ENCODE results near the gene OR2F2.

Gene OR2F2

DNA sequence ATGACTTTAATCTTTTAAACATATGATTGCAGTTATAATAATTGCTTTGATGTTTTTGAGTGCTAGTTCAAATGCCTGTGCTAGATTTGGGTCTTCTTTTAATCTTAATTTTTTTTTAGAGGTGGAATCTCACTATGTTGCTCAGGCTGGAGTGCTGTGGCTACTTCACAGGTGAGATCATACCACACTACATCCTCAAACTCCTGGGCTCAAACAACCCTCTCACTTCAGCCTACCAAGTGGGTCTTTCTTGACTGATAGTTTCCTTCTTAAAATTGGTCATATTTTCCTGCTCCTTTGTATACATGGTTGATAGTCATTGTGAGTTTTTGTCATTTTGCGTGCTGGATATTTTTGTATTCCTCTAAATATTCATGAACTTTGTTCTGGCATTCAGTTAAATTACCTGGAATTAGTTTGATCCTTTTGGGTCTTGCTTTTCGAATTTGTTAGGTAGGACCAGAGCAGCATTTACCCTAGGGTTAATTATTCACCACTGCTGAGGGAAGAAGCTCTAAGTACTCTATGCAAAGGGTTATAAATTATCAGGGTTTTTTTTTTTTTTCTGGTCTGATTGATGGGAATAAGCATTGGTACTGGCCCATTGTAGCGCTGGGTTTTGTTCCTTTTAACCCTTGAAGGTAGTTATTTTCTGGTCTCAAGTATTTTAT lies 21.0 kb upstream of the OR2F2 start:
- FAIRE-seq, result no peak
- no peak for DNase-seq (ENCODE audit: low spot score)

DNA sequence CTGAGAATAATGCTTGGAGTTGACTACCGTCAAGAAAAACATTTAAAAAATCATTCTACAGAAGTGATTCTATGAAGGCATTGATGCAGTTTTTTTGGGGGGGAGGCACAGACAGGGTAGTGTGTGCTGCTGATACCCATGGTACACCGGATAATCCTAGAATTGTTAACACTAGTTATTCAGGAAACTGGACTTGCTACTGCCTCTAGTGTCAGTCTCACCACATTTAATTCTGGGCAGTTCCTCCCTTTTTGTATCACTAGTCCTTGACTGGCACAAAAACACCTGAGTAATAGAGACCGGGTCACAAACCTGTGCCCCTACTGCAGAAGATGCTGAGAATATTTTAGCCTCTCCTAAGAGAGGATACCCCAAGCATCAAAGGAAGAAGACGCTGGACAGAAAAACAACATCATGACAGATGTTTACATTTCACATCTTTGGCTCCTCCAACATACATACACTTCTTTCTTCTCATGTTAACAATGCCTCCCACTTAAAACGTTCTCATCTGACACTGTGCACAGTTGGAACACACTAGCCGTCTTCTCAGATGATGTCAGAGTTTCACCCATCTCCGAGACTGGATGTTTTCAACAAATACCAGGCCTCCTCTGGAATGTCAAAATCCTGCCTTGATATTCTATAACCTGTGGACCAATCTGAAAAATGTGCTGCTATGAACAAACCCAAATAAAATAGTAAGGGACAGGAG lies 19.9 kb upstream of the OR2F2 start:
- FAIRE-seq, result no peak
- DNase-seq (ENCODE audit: low spot score), result no peak

DNA sequence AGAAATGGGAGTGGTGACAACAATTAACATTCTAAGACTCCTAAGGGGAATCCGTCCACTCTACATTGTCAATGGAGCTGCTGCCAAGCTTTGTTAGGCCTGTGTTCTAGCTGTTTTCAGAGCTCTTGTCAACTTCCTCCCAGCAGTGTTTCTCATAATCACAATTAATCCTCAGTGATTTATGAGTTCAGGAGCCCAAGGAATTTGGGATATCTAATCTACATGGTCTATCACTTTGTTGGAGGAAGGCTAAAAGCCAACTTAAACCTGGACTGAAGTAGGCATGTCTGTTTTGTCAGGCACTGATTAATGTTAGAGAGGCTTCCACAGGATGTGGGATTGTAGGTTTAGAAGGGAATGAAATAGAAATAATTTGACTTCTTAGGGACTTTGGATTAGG lies 10.2 kb upstream of the OR2F2 start:
- FAIRE-seq (no peak), DNase-seq (ENCODE audit: low spot score) (no peak)

GRCh38 chr7:143929224-143929920 lies 5.7 kb upstream of the OR2F2 start:
- FAIRE-seq, result no peak
- no peak for DNase-seq (ENCODE audit: low spot score)

GRCh38 chr7:143931739-143932138 lies 3.3 kb upstream of the OR2F2 start:
- FAIRE-seq, result no peak
- no peak for DNase-seq (ENCODE audit: low spot score)

DNA sequence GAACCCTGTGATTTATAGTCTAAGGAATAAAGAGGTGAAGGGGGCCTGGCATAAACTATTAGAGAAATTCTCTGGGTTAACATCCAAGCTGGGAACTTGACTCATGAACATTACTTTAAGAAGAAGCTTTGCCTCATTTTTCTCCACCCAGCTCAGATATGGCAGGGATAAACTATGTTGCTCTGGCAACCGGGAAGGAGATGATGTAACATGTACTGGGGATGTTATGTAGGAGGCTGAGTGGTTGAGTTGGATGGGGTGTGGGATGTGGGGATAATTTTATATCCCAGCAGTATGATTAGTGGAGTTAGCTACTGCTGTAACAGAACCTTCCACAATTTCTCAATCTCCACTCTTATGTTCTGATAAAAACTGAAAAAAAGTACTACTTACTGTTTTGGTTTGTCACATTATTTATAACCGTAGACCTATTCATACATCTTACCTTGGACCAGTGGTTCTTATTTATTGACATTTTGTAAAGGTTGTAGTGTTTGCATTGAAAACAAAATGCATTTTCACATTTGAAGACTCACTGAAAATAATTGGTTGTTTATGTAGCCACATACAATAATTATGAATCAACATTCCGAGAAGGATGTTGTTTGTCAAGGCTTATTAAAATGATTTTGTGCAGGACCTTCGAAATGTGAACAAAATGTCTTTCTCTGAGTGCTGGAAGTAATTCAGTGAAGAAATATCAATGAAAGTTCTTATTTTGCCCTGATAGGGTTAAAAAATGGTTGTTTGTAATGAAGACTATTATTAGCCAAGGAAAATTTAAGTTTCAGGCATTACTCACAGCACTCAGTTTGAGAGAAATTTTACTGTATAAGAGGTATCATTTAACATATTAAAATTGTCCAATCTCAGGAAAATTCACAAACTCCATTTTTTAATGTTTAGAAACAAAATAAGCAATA lies 1.3 kb downstream of the OR2F2 start:
- DNase-seq (ENCODE audit: low spot score), result no peak
- FAIRE-seq, result no peak

- no peak for FAIRE-seq
- DNase-seq (ENCODE audit: low spot score), result no peak
These were observed 3.6 kb downstream of the OR2F2 start for GRCh38 chr7:143938379-143939243.

DNA sequence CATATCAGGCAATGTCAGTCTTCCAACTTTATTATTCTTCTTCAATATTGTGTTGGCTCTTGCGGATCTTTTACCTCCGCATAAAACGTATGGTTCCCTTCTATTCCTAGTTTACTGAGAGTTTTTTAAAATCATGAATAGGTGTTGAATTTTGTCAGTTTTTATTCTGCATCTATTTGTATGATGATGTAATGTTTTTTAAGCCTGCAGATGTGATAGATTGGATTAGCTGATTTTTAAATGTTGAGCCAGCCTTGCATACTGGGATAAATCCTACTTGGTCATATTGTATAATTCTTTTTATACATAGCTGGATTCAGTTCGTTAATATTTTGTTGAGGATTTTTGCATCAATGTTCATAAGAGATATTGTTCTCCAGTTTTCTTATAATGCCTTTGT lies 10.4 kb downstream of the OR2F2 start:
- DNase-seq (ENCODE audit: low spot score) (no peak), FAIRE-seq (no peak)

DNA sequence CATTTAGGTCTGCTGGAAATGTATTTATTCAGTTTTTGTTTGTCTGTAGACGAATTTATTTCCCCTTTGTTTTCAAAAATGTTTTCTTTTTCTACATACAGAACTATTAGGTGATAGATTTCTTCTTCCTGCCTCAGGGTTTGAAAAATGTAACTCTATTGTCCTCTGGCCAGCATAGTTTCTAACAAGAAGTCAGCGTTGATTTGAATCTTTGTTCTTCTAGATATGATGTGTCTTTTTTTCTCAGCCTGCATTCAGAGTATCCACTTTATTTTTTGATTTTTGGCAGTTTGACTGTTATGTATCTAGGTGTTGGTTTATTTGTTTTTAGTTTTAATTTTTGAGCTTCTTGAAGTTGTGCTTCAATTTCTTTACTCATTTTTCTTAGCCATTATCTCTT lies 12.1 kb downstream of the OR2F2 start:
- FAIRE-seq (no peak), DNase-seq (ENCODE audit: low spot score) (no peak)

- no peak for DNase-seq (ENCODE audit: low spot score)
- FAIRE-seq, result no peak
These were observed 13.7 kb downstream of the OR2F2 start for GRCh38 chr7:143948733-143949132.

DNA sequence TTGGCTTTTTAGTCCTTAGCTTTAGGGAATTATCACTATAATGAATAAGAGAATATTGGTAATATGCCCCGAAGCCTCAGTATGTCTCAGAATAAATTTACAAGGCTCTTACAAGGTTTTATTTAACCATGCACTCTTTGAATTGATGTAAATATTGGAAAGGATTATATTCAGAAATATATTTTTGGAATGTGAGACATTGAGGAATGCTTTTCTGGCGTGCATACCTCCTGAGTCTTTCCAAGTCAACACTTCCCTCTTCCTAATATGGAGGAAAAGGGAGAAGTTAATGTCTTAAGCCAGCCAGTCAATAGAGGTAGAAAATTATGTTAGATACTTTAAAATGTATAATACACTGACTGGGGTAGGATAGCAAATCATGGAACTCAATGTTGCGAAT lies 18.4 kb downstream of the OR2F2 start:
- FAIRE-seq (no peak), DNase-seq (ENCODE audit: low spot score) (no peak)

- FAIRE-seq (no peak), DNase-seq (ENCODE audit: low spot score) (no peak)
These were observed 19.1 kb downstream of the OR2F2 start for GRCh38 chr7:143954135-143954534.

- DNase-seq (ENCODE audit: low spot score), result no peak
- FAIRE-seq, result no peak
These were observed 19.5 kb downstream of the OR2F2 start, which contains the start of gene OR2F1 for GRCh38 chr7:143954544-143954943. Gene OR2F1, plus strand, starts transcription at chr7:143954844. Its CDS starts 5,127 bp downstream, at chr7:143959971.

- DNase-seq (ENCODE audit: low spot score) (no peak), FAIRE-seq (no peak)
These were observed 23.7 kb downstream of the OR2F2 start for GRCh38 chr7:143958781-143959180.

- FAIRE-seq (no peak), DNase-seq (ENCODE audit: low spot score) (no peak)
These were observed 26.0 kb downstream of the OR2F2 start for GRCh38 chr7:143960813-143961610.

- DNase-seq (ENCODE audit: low spot score) (no peak), FAIRE-seq (no peak)
These were observed 30.2 kb downstream of the OR2F2 start for GRCh38 chr7:143965280-143965679.

DNA sequence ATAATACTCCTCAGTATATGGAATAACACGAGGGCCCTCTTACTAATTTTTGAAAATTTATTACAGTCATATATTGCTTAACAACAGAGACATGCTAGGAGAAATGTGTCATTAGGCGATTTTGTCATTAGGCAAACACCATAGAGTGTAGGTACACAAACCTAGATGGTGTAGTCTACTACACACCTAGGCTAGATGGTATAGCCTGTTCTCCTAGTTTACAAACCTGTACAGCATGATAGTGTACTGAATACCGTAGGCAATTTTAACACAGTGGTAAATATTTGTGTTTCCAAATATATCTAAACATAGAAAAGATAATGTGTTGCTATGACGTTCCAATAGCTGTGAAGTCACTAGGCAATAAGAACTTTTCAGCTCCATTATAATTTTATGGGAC lies 32.4 kb downstream of the OR2F2 start:
- DNase-seq (ENCODE audit: low spot score), result no peak

DNA sequence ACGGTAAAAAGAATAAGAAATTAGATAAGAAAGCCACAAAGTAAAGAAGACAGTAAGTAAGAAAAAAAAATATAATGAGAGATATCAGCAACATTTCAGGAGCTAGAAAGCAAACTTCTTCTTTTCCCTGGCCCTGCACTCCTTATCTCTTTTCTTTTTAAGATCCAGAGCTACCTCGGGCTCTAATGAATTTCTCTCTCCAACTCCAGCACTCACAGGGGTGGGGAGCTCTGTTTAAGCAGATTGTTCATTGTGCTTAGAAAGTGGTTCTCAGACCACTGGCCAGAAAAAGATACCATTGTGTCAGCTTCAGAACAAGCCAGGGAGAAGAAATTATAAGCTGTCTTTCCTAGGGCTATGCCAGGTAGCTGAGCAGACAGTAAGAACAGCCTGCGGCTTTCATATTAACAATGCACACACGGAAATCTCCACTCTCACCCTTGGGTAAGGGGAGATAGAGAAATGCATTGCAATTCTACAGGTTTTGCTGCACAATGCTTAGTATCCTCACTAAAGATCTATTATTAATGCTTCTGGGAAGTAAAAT lies 38.9 kb downstream of the OR2F2 start:
- FAIRE-seq, result no peak

More for the DNA sequence above, 32.4 kb downstream of the OR2F2 start:
- no peak for FAIRE-seq

GRCh38 chr7:143974459-143974858 lies 39.4 kb downstream of the OR2F2 start:
- FAIRE-seq, result no peak
- no peak for DNase-seq (ENCODE audit: low spot score)

More for the DNA sequence above, 38.9 kb downstream of the OR2F2 start:
- DNase-seq (ENCODE audit: low spot score), result no peak

Data from RCC 7860 (cell line).